Daoy (cell line): ENCODE results near the gene ARF3. TPM values are rescaled to one million over a fixed set of nuclear protein-coding genes. Genes with fewer than 3 reads are reported as not detected.

Source experiments
- DNase-seq: peaks from one replicate; pipeline ENCODE4 v3.0.0-alpha.2; 2015; ENCODE audit warnings: low read depth
- total RNA-seq: library from RNA; depleted of rRNA; stranded (reverse); fragments of >200 nt; shearing (Covaris generic); gene quantifications from 2 replicates; pipeline ENCODE4 v1.2.3, GENCODE V29; 2014

The ARF3 gene
- total RNA-seq, 1 experiment from 2014 or later, result 118 TPM

DNA sequence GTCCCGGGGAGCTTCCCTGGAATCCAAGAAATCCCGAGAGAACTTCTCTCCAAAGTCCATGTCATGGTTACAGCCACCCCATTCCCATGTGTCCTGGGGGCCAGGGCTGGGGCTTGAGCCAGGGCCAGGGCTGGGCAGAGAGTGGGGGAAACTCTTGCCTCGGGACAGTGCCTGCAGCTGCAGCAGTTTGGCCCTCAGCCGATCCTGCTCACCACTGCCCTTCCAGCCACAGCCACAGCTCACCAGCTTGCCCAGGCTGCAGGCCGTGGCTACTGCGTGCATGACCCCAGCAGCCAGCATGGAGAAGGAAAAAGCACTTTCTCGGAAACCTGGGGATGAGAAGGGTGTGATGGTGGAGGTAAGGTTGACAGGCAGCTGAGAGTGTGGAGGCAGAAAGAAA is 10.7 kb upstream of the ARF3 start:
- no peak for DNase-seq

DNA sequence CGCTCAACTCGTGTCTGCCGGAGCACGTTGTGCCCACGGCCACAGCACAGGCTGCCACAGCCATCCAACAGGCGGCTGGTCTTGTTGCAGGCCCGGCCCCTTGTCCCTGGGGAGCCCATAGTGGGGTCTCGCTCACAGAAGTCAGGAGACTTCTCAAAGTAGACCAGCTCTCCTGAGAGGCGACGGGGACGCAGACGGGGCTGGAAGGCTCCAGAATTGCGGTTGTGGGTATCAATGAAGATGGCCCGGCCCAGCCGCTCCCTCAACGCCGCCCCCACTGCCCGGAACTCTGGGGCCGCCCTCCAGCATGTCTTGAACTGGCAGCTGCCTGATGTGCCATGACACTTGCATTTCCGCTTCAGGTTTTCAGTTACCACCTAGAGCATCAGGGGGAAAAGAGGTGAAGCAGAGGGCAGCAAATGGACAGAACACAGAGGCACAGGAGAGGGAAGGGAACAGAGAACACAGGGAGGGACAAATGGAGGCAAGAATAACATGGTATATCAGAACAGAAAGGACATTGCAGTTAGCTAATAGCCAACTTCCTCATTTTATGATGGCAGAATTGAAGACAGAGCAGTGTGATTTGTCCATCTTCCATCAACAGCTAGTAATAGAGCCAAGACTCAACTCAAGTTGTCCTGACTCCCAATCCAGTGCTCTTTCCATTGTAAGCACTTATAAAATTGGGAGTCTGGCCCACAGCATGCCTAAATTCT is 9.0 kb upstream of the ARF3 start:
- DNase-seq, result no peak

DNA sequence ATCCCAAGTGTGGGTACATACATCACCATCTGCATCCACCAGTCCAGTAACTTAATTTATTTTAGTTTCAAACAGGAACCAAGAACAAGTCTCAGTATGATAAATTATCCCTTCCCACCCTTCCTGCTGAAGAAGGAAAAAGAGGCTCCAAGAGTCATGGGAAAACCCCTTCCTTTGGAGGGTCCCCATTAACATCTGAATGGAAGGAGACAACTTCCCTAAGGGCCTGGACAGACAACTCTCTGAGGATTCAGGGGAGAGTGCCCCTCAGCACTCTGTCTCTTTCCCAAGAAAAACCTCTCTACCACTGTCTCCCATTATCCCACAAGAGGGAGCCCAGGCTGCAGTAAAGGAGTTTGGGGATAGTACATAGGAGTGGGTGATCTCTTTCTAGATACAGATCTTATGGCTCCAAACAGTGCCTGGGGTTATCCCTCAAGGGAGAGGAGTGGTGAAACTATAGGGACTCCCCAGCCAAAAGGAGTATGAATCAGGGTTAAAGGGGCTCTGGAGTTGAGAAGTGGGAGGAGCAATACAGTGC is 8.1 kb upstream of the ARF3 start:
- no peak for DNase-seq

- no peak for DNase-seq
Observed at GRCh38 chr12:48961801-48962200, 4.5 kb upstream of the ARF3 start.

DNA sequence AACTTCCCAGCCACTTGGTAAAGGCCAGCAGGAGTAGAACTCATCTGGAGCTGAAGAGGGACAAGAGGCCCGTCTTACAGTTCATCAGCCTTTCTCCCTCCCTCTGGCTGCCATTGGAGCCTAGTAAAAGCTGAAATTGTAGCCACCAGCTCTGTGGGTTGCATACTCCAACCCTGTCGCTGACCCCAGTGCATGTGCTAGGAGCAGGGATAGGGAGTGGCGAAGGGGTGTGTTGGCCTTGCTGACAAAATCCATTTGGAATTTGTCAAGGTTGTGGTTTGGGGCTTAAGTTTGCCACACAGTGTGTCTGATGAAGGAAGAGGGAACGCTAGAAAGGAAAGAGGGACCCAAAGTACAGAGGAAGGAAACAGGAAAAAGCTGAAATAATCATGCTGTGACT is 4.0 kb upstream of the ARF3 start:
- peak; percentile 51 for DNase-seq

DNA sequence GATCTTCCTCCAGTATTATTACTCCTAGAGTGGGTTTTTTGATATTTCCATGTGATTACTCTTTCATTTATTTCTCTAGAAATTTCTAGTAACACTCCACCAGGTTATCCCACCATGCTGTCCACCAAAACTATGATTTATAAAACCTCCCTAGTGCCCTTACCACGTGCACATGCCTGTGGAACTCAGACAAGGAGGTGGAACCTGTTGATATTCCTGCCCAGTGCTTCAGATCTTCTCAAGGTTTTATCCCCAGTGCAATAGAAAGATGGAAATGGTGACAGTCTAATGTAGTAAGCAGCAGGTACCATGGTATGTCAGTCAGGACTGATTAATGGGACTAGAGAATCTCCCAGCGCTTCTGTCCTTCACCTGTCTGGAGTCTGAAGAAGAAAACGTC is 3.5 kb upstream of the ARF3 start:
- no peak for DNase-seq

DNA sequence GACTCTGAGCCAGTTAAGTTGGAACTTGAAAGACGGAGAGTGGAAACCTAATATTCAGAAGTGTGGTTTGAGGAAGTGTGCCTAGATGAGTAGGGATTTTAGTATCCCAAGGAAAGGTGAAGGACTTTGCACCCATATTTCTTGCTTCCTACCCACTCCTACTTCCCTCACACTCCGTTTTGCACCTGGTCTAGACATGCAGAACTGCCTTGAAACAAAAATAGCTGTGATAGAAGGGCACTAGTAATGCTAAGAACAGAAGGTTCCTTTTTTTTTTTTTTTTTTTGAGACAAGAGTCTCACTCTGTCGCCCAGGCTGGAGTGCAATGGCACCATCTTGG is 732 bp upstream of the ARF3 start:
- no peak for DNase-seq

- DNase-seq, result peak; percentile 98
Observed at GRCh38 chr12:48956279-48957140, 777 bp downstream of the ARF3 start.

- DNase-seq, result no peak
Observed at GRCh38 chr12:48954841-48955501, 2.3 kb downstream of the ARF3 start.

DNA sequence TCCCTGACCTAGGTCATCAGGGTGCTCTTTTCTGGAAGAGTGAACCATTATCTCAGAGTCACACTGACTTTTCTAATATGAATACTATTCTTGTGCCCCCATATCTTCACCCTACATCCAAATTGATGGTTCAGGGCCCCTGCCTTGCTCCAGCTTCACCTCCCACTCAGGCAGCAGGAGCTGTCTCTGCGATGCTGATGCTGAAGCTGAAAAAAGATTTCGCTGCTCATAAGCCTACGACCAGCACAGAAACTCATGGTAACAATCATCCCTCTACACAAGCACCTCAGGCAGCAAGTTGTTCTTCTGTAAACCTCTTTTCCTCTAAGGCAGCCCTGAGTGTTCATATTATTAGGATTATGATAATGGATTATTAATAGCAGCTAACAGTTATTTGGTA is 3.2 kb downstream of the ARF3 start:
- no peak for DNase-seq

DNA sequence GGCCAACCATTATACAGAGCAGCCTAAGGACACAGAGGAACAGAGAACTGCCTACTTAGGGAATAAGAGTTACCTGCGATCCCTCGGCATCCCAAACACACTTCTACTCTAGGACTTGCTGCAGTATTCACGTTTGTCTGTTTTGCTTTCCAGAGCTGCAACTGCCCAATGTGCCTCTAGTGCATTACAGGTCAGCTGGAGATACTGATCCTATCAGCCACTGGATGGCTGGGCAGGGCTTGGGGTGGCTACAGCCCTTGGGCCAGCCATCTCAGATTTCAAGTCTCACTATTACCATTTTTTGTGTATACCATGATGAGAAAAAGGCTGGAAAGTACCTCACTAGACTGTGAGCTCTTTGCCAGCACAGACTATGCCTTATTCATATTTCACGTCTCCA is 4.6 kb downstream of the ARF3 start:
- DNase-seq, result no peak

- DNase-seq, result no peak
Observed at GRCh38 chr12:48947727-48948126, 9.6 kb downstream of the ARF3 start.

- no peak for DNase-seq
Observed at GRCh38 chr12:48946943-48947342, 10.3 kb downstream of the ARF3 start.

DNA sequence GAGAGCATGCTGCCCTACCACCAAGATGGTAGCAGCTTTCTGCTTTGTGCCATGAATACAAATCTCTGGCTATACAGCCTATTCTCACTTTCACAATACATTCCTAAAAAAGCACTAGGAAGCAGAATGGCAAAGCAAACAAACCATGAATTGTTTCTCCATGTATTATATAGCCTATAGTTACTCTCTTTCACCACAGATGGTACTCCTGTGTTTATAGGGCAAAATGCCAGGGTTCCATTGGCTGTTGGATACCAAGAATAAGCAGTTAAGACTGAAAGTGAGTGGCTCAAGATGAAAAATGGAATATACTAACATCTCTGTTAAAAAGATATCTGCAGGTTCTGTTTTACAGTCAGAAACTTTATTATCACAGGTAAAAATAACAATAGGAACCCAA is 11.1 kb downstream of the ARF3 start:
- no peak for DNase-seq

DNA sequence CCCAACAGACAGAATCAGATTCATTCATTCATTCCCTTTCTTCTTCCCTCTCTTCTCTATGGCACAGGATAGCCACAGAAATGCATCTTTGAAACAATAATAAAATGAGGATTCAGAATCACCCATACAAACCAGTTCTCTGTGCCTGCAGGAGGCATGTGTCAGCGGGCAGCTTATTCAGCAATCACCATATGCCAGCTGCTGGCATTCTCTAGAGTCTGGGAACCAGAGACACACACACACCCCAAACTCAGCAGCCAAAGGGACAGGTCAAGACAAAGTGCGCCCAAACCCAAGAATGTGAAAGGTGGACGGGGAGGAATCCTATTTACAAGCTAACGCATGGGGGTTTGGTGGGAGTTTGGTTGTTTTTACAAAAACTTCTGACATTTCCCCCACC is 14.1 kb downstream of the ARF3 start:
- DNase-seq, result no peak

GRCh38 chr12:48940181-48940580 is 17.1 kb downstream of the ARF3 start:
- DNase-seq, result no peak

DNA sequence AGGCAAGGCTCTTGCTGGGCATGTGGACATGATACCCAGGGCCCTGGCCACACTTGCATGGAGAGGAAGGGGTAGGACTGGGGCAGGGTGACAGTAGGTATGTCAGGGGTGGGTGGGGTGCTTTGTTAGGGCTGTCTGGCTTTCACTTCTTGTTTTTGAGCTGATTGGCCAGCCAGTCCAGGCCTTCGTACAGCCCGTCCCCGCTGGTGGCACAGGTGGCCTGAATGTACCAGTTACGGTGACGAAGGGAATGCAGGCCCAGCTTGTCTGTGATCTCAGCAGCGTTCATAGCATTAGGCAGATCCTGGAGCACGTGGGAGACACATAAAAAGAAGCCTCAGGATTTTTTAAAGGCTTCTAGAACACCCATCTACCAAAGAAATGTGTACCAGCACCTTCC is 18.5 kb downstream of the ARF3 start:
- DNase-seq, result no peak

GRCh38 chr12:48937170-48937569 is 20.1 kb downstream of the ARF3 start:
- DNase-seq, result no peak

DNA sequence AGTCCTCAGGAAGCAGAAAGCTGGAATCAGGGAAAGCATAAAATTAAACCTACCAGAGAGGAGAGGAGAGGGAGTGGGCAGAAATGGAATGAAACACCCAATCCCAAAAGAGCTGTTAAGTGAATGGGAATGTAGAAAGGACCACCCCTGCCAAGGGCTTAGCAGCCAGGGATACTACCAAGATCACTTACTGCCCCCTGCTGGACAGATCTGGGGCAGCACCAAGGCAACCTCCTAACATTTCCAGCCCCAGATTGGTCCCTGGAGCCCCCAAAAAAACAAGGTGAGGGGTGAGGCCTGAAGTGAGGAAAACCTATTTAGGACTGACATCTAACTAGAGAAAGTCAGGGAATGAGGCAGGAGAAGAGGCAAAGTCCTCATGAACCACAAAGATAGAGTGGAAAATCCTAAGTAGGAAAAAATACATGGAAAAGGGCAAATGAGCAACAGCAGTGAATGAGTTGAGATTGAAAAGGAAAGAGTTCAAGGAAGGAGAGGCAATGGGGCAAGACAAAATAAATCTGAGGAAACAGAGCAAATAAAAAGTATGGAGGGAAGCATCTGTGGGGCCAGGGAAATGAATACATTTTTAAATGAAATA is 20.8 kb downstream of the ARF3 start:
- DNase-seq, result peak; percentile 61

GRCh38 chr12:48934312-48934706 is 23.0 kb downstream of the ARF3 start:
- no peak for DNase-seq

GRCh38 chr12:48933664-48934311 is 23.5 kb downstream of the ARF3 start:
- DNase-seq, result no peak

DNA sequence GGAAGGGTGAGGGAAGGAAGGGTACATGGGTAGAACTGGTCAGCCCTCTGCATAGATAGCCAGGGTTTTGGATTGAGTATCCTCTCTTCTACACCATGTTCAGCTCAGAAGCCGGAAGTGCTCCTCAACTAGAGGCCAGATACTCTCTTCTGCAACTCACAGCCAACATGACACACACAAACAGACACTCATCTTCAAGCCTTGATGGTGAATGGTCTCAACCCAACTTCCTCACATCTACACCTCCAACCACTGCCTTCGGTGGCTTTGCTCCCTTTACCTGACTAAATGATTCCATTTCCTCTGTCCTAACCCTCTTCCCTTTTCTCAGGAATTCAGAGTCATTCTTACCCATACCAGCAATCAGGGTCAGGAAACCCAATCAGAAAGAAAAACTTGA is 24.4 kb downstream of the ARF3 start:
- DNase-seq, result no peak
